Upper lobe of left lung (tissue), 4 donors: ENCODE data around the gene PGM1.
A peak's percentile ranks its signal among the peaks of the same experiment; 100 is the strongest.

Source experiments
- CTCF ChIP-seq, 6 experiments: fragments of 450-650 bp in 4 of 6; fragments of 200-600 bp in 2 of 6; sonication (generic) in 2 of 6; IDR thresholded peaks; one replicate each; pipeline ENCODE4 v1.5.1; 2016 to 2019; ENCODE audit warnings: antibody characterized with exemption in 6 of 6
- EP300 ChIP-seq, 4 donors: sonication (generic); formaldehyde crosslinking; IDR thresholded peaks; one replicate each; pipeline ENCODE4 v1.5.1; 2017; ENCODE audit warnings: antibody characterized with exemption in 4 of 4, control low read depth in 2 of 4
- POLR2A ChIP-seq, 4 donors: fragments of 450-650 bp; IDR thresholded peaks; one replicate each; pipeline ENCODE4 v1.5.1; 2016 to 2017; ENCODE audit warnings: antibody characterized with exemption in 4 of 4, mild to moderate bottlenecking in 2 of 4
- POLR2AphosphoS5 ChIP-seq, 2 donors: sonication (generic); formaldehyde crosslinking; IDR thresholded peaks; one replicate each; pipeline ENCODE4 v1.5.1; 2017; ENCODE audit warnings: antibody characterized with exemption in 2 of 2

- peak in 1 of 2 donors; percentile 39 for TF ChIP-seq POLR2AphosphoS5 (IDR thresholded peaks at IDR 0.05)
- no peak for TF ChIP-seq POLR2A (IDR thresholded peaks at IDR 0.05)
- TF ChIP-seq CTCF (IDR thresholded peaks at IDR 0.05): no peak
- TF ChIP-seq EP300 (IDR thresholded peaks at IDR 0.05): no peak
Observed at GRCh38 chr1:63612564-63612963, 19.4 kb downstream of the PGM1 start.
